ENCODE data around the gene CYP2J2.
"Not testable (repeated sequence)": the region's sequence is repeated elsewhere in the genome, so short reads cannot be mapped to it uniquely, and the experiment has no call there.

CYP2J2 gene

GRCh38 chr1:59926381-59927123 lies at the start of gene CYP2J2:
TSS of gene CYP2J2 (minus strand) at chr1:59926773. CDS start at chr1:59926746, 27 bp downstream.
- in situ Hi-C loops (cut with MboI; ENCODE audit: low sequenced_read_pairs), result no loop called here

GRCh38 chr1:59973719-59974118 lies 47.1 kb upstream of the CYP2J2 start:
- in situ Hi-C loops (cut with MboI; ENCODE audit: low sequenced_read_pairs), result no loop called here

GRCh38 chr1:59972216-59972927 lies 45.8 kb upstream of the CYP2J2 start:
- in situ Hi-C loops (cut with MboI; ENCODE audit: low sequenced_read_pairs), result no loop called here

- in situ Hi-C loops (cut with MboI; ENCODE audit: low sequenced_read_pairs), result no loop called here
These were observed 44.9 kb upstream of the CYP2J2 start for GRCh38 chr1:59971464-59971911.

GRCh38 chr1:59969542-59970175 lies 43.1 kb upstream of the CYP2J2 start:
- in situ Hi-C loops (cut with MboI; ENCODE audit: low sequenced_read_pairs), result not testable (repeated sequence)

GRCh38 chr1:59968746-59969145 lies 42.2 kb upstream of the CYP2J2 start:
- in situ Hi-C loops (cut with MboI; ENCODE audit: low sequenced_read_pairs), result not testable (repeated sequence)

- in situ Hi-C loops (cut with MboI; ENCODE audit: low sequenced_read_pairs), result no loop called here
These were observed 41.2 kb upstream of the CYP2J2 start for GRCh38 chr1:59967780-59968179.

- in situ Hi-C loops (cut with MboI; ENCODE audit: low sequenced_read_pairs), result no loop called here
These were observed 40.6 kb upstream of the CYP2J2 start for GRCh38 chr1:59967141-59967697.

GRCh38 chr1:59952065-59952464 lies 25.5 kb upstream of the CYP2J2 start:
- in situ Hi-C loops (cut with MboI; ENCODE audit: low sequenced_read_pairs), result no loop called here

GRCh38 chr1:59949648-59950047 lies 23.1 kb upstream of the CYP2J2 start:
- in situ Hi-C loops (cut with MboI; ENCODE audit: low sequenced_read_pairs), result no loop called here

- in situ Hi-C loops (cut with MboI; ENCODE audit: low sequenced_read_pairs), result no loop called here
These were observed 22.4 kb upstream of the CYP2J2 start for GRCh38 chr1:59948990-59949389.

GRCh38 chr1:59947047-59947938 lies 20.7 kb upstream of the CYP2J2 start:
- in situ Hi-C loops (cut with MboI; ENCODE audit: low sequenced_read_pairs), result no loop called here

- in situ Hi-C loops (cut with MboI; ENCODE audit: low sequenced_read_pairs), result no loop called here
These were observed 19.2 kb upstream of the CYP2J2 start for GRCh38 chr1:59945790-59946189.

- in situ Hi-C loops (cut with MboI; ENCODE audit: low sequenced_read_pairs), result no loop called here
These were observed 12.8 kb upstream of the CYP2J2 start for GRCh38 chr1:59939393-59939792.

- in situ Hi-C loops (cut with MboI; ENCODE audit: low sequenced_read_pairs), result no loop called here
These were observed 11.2 kb upstream of the CYP2J2 start for GRCh38 chr1:59937636-59938210.

GRCh38 chr1:59936358-59936821 lies 9.8 kb upstream of the CYP2J2 start:
- in situ Hi-C loops (cut with MboI; ENCODE audit: low sequenced_read_pairs), result no loop called here

GRCh38 chr1:59928996-59929395 lies 2.4 kb upstream of the CYP2J2 start:
- in situ Hi-C loops (cut with MboI; ENCODE audit: low sequenced_read_pairs), result no loop called here

GRCh38 chr1:59927213-59927612 lies 640 bp upstream of the CYP2J2 start:
- in situ Hi-C loops (cut with MboI; ENCODE audit: low sequenced_read_pairs), result no loop called here

- in situ Hi-C loops (cut with MboI; ENCODE audit: low sequenced_read_pairs), result no loop called here
These were observed 1.9 kb downstream of the CYP2J2 start for GRCh38 chr1:59924653-59925052.
